PC-3 (cell line): ENCODE results near the gene TARS1.

Experiments used
- CTCF ChIP-seq: fragments of 300-600 bp; sonication (generic); conservative IDR thresholded peaks from 2 replicates; pipeline ENCODE4 v1.5.1; 2017; ENCODE audit warnings: antibody characterized with exemption, low read depth, mild to moderate bottlenecking, low read length
- EZH2 ChIP-seq: fragments of 300-600 bp; sonication (generic); IDR thresholded peaks from one replicate; pipeline ENCODE4 v1.6.1; 2017; ENCODE audit warnings: antibody characterized with exemption, mild to moderate bottlenecking, low read length; ENCODE audit not compliant: unreplicated experiment
- EZH2phosphoT487 ChIP-seq: fragments of 300-600 bp; sonication (generic); IDR thresholded peaks from 2 replicates; pipeline ENCODE4 v1.6.1; 2018; ENCODE audit warnings: mild to moderate bottlenecking, antibody characterized with exemption, low read length, borderline replicate concordance

GRCh38 chr5:33415811-33416354 is 24.9 kb upstream of the TARS1 start:
- TF ChIP-seq CTCF (no peak), EZH2phosphoT487 (no peak), EZH2 (no peak)
